Measurements from ENCODE around the gene TEFM. TPM values are rescaled to one million over a fixed set of nuclear protein-coding genes. Genes with fewer than 3 reads are reported as not detected.

The TEFM gene
- polyA plus RNA-seq, 1 of the 3 experiments (the other 2 are of a cell fraction): 4.4 TPM

DNA sequence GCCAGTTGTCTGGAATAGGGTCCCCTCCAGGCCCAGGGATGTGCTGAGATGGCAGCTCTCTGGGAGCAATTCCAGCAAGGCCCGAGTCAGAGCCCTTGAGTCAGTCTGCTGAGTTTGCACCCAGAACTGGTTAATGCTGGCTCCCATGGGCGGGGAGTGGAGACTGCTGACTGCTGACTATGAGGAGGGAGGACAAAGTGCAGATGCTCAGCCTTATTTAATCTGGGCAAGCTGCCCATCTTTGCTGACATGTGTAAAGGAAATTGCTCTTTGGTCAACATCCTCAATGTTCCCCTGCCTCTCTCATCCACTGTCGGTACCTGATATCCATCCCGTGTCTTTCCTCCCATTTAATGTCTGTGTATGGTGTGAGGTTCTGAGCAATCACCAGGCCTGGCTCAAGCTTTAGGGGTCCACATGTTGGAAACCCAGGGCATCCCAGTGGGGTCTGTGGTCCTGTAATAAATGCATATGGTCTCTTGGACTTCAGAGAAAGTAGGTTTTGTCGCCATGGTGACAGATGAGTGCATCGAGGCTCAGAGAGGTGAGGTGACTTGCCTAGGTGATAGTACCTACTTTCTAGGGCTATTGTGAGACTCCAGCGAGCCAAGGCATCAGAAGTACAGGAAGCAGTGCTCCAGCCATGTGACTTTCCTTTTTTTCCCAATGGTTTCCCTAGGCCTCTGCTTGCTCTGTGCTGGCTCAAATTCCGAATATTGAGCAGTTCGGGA, 44.8 kb upstream of the TEFM start:
- Histone ChIP-seq H3K9ac (no peak overlapping the region), H3K4me3 (ENCODE audit: low read depth in 2 of 2, low read length in 1 of 2) (no peak overlapping the region), H3K4me1 (ENCODE audit: control insufficient read depth in 1 of 2, insufficient read depth in 2 of 2, low read depth in 1 of 2, low read length in 1 of 2) (peaks cover 5 to 12% of the 10 kb centered on the region in 2 experiments; a peak in 1 of 4 replicates), H3K27ac (ENCODE audit: low read depth in 2 of 2, low read length in 1 of 2) (peak overlapping the region; percentile 29 to 31; a peak in 2 of 4 replicates), H3K4me2 (0 out of 2 replicates have a peak overlapping the region, but pooled peaks have one; percentile 6), H3K9me2 (no peaks in the 10 kb centered on the region), H2AFZ (ENCODE audit: low read depth) (peak overlapping the region; percentile 69; the same call in 1 of the 2 replicates), H3K9me3 (no peaks in the 10 kb centered on the region), H4K20me1 (ENCODE audit: insufficient read depth) (no peaks in the 10 kb centered on the region), H3K79me2 (ENCODE audit: insufficient read depth) (no peaks in the 10 kb centered on the region), H3K27me3 (ENCODE audit: insufficient read depth) (no peaks in the 10 kb centered on the region), H3K36me3 (replicated peaks in 1 of 2; ENCODE audit: control insufficient read depth in 1 of 2, insufficient read depth in 2 of 2, low read length in 1 of 2) (no peaks in the 10 kb centered on the region), H3F3A (replicated peaks; ENCODE audit: insufficient read depth) (peaks cover 3% of the 10 kb centered on the region)
- CTCF ChIA-PET: interaction anchor here (0.7 kb wide), 1 partner anchor 11 kb away, joined by 3 read pairs; no protein-coding TSS in a partner anchor
- 55% methylated on average over 8 of the region's 9 CpGs for WGBS (ENCODE audit: low lambda C conversion rate)
- peak; percentile 78 for DNase-seq
- POLR2A ChIA-PET: no interaction called here
- TF ChIP-seq EZH2phosphoT487 (IDR thresholded peaks at IDR 0.05; ENCODE audit: borderline replicate concordance, low read depth) (no peak), TAF1 (IDR thresholded peaks at IDR 0.05; ENCODE audit: borderline replicate concordance, low read depth, low read length) (no peak), CHD2 (IDR thresholded peaks at IDR 0.05; ENCODE audit: low read length, partially characterized antibody) (peak; percentile 54), RAD21 (IDR thresholded peaks at IDR 0.05; ENCODE audit: low read length) (no peak), POLR2AphosphoS5 (IDR thresholded peaks at IDR 0.05; ENCODE audit: low read depth, low read length) (peak; percentile 54; the same call in 1 of the 2 replicates), RFX5 (IDR thresholded peaks at IDR 0.05; ENCODE audit: low read length) (no peak), EP300 (IDR thresholded peaks at IDR 0.05; ENCODE audit: borderline replicate concordance in 1 of 2, low read depth in 1 of 2, low read length in 1 of 2) (0 out of 4 replicates have a peak, but pooled peaks of 1 of the 2 experiments have one; percentile 20), YY1 (IDR thresholded peaks at IDR 0.05; ENCODE audit: low read depth) (no peak), NFIC (IDR thresholded peaks at IDR 0.05; ENCODE audit: borderline replicate concordance) (peak; percentile 83), TCF12 (IDR thresholded peaks at IDR 0.05) (peak; percentile 91), MXI1 (IDR thresholded peaks at IDR 0.05; ENCODE audit: low read depth, low read length) (peak; percentile 30; the same call in 1 of the 2 replicates), NRF1 (IDR thresholded peaks at IDR 0.05; ENCODE audit: low read depth, low read length) (no peak), RXRA (IDR thresholded peaks at IDR 0.05; ENCODE audit: borderline replicate concordance, low read depth) (no peak), SIN3A (IDR thresholded peaks at IDR 0.05; ENCODE audit: borderline replicate concordance, low read depth, low read length) (peak; percentile 25; the same call in 1 of the 2 replicates), RCOR1 (IDR thresholded peaks at IDR 0.05; ENCODE audit: low read length) (peak; percentile 37; the same call in 1 of the 2 replicates), ELF1 (IDR thresholded peaks at IDR 0.05) (no peak), MEF2A (IDR thresholded peaks at IDR 0.05; ENCODE audit: borderline replicate concordance, low read depth) (no peak)
- TF ChIP-seq, protein P1, sequence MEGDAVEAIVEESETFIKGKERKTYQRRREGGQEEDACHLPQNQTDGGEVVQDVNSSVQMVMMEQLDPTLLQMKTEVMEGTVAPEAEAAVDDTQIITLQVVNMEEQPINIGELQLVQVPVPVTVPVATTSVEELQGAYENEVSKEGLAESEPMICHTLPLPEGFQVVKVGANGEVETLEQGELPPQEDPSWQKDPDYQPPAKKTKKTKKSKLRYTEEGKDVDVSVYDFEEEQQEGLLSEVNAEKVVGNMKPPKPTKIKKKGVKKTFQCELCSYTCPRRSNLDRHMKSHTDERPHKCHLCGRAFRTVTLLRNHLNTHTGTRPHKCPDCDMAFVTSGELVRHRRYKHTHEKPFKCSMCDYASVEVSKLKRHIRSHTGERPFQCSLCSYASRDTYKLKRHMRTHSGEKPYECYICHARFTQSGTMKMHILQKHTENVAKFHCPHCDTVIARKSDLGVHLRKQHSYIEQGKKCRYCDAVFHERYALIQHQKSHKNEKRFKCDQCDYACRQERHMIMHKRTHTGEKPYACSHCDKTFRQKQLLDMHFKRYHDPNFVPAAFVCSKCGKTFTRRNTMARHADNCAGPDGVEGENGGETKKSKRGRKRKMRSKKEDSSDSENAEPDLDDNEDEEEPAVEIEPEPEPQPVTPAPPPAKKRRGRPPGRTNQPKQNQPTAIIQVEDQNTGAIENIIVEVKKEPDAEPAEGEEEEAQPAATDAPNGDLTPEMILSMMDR (IDR thresholded peaks at IDR 0.05): no peak
- TF ChIP-seq, protein P2, sequence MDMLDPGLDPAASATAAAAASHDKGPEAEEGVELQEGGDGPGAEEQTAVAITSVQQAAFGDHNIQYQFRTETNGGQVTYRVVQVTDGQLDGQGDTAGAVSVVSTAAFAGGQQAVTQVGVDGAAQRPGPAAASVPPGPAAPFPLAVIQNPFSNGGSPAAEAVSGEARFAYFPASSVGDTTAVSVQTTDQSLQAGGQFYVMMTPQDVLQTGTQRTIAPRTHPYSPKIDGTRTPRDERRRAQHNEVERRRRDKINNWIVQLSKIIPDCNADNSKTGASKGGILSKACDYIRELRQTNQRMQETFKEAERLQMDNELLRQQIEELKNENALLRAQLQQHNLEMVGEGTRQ (IDR thresholded peaks at IDR 0.05; ENCODE audit: borderline replicate concordance, low read depth, low read length): no peak
- TF ChIP-seq, protein P3, sequence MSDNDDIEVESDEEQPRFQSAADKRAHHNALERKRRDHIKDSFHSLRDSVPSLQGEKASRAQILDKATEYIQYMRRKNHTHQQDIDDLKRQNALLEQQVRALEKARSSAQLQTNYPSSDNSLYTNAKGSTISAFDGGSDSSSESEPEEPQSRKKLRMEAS (IDR thresholded peaks at IDR 0.05; ENCODE audit: low read depth): 0 out of 2 replicates have a peak, but pooled peaks have one; percentile 46
- TF ChIP-seq, protein P4, sequence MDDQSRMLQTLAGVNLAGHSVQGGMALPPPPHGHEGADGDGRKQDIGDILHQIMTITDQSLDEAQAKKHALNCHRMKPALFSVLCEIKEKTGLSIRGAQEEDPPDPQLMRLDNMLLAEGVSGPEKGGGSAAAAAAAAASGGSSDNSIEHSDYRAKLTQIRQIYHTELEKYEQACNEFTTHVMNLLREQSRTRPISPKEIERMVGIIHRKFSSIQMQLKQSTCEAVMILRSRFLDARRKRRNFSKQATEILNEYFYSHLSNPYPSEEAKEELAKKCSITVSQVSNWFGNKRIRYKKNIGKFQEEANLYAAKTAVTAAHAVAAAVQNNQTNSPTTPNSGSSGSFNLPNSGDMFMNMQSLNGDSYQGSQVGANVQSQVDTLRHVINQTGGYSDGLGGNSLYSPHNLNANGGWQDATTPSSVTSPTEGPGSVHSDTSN (IDR thresholded peaks at IDR 0.05): peak; percentile 83
- TF ChIP-seq, protein P5, sequence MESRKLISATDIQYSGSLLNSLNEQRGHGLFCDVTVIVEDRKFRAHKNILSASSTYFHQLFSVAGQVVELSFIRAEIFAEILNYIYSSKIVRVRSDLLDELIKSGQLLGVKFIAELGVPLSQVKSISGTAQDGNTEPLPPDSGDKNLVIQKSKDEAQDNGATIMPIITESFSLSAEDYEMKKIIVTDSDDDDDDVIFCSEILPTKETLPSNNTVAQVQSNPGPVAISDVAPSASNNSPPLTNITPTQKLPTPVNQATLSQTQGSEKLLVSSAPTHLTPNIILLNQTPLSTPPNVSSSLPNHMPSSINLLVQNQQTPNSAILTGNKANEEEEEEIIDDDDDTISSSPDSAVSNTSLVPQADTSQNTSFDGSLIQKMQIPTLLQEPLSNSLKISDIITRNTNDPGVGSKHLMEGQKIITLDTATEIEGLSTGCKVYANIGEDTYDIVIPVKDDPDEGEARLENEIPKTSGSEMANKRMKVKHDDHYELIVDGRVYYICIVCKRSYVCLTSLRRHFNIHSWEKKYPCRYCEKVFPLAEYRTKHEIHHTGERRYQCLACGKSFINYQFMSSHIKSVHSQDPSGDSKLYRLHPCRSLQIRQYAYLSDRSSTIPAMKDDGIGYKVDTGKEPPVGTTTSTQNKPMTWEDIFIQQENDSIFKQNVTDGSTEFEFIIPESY (IDR thresholded peaks at IDR 0.05; ENCODE audit: borderline replicate concordance, low read depth): no peak
- TF ChIP-seq, protein P6, sequence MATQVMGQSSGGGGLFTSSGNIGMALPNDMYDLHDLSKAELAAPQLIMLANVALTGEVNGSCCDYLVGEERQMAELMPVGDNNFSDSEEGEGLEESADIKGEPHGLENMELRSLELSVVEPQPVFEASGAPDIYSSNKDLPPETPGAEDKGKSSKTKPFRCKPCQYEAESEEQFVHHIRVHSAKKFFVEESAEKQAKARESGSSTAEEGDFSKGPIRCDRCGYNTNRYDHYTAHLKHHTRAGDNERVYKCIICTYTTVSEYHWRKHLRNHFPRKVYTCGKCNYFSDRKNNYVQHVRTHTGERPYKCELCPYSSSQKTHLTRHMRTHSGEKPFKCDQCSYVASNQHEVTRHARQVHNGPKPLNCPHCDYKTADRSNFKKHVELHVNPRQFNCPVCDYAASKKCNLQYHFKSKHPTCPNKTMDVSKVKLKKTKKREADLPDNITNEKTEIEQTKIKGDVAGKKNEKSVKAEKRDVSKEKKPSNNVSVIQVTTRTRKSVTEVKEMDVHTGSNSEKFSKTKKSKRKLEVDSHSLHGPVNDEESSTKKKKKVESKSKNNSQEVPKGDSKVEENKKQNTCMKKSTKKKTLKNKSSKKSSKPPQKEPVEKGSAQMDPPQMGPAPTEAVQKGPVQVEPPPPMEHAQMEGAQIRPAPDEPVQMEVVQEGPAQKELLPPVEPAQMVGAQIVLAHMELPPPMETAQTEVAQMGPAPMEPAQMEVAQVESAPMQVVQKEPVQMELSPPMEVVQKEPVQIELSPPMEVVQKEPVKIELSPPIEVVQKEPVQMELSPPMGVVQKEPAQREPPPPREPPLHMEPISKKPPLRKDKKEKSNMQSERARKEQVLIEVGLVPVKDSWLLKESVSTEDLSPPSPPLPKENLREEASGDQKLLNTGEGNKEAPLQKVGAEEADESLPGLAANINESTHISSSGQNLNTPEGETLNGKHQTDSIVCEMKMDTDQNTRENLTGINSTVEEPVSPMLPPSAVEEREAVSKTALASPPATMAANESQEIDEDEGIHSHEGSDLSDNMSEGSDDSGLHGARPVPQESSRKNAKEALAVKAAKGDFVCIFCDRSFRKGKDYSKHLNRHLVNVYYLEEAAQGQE (IDR thresholded peaks at IDR 0.05; ENCODE audit: low read depth, low read length): no peak

Measured in SK-N-SH (cell line).